ENCODE measurements around the gene DPP3.

- TF ChIP-seq EZH2 (IDR thresholded peaks at IDR 0.05) (no peak), POLR2AphosphoS5 (IDR thresholded peaks at IDR 0.05; ENCODE audit: borderline replicate concordance, low read depth, low read length) (no peak)
Measured at GRCh38 chr11:66473608-66474515, 6.4 kb upstream of the DPP3 start.

Measured in SK-N-MC (cell line).